Endodermal cell (in vitro differentiated cells): ENCODE data around the gene KCNMA1. TPM values are rescaled to one million over a fixed set of nuclear protein-coding genes. Genes with fewer than 3 reads are reported as not detected.

Experiments
- DNase-seq: peaks from one replicate; pipeline ENCODE4 v3.0.0-alpha.2; 2017
- H3K27ac ChIP-seq: 2 replicates; pipeline ENCODE4 v1.5.1; 2013; ENCODE audit warnings: mild to moderate bottlenecking, low read depth, low read length, moderate library complexity
- H3K27me3 ChIP-seq: 2 replicates; pipeline ENCODE4 v1.6.1; 2013; ENCODE audit warnings: mild to moderate bottlenecking, low read length, moderate library complexity; ENCODE audit not compliant: insufficient read depth, control insufficient read depth, poor library complexity, severe bottlenecking
- H3K36me3 ChIP-seq: 2 replicates; pipeline ENCODE4 v1.7.0; 2013; ENCODE audit warnings: mild to moderate bottlenecking, low read length, moderate library complexity; ENCODE audit not compliant: control insufficient read depth, insufficient read depth
- H3K4me1 ChIP-seq: one replicate; pipeline ENCODE4 v1.7.0; 2013; ENCODE audit warnings: low read length; ENCODE audit not compliant: control insufficient read depth, insufficient read depth
- H3K4me3 ChIP-seq: 2 replicates; pipeline ENCODE4 v1.5.1; 2013; ENCODE audit warnings: mild to moderate bottlenecking, low read length, moderate library complexity
- H3K9ac ChIP-seq: 2 replicates; pipeline ENCODE4 v1.6.1; 2013; ENCODE audit warnings: mild to moderate bottlenecking, low read length, moderate library complexity; ENCODE audit not compliant: poor library complexity, severe bottlenecking; ENCODE audit errors: extremely low read depth
- H3K9me3 ChIP-seq: 2 replicates; pipeline ENCODE4 v1.6.1; 2013; ENCODE audit warnings: mild to moderate bottlenecking, low read length, moderate library complexity; ENCODE audit not compliant: control insufficient read depth
- H3K27ac Mint-ChIP-seq: 2 replicates; pipeline ENCODE4 v1.8.0; 2020; ENCODE audit warnings: mixed read lengths
- H3K27me3 Mint-ChIP-seq: 2 replicates; pipeline ENCODE4 v1.8.0; 2021; ENCODE audit warnings: mild to moderate bottlenecking, mixed read lengths; ENCODE audit not compliant: insufficient read depth
- H3K36me3 Mint-ChIP-seq: 2 replicates; pipeline ENCODE4 v1.8.0; 2020; ENCODE audit warnings: low read depth, mixed read lengths
- H3K4me1 Mint-ChIP-seq: 2 replicates; pipeline ENCODE4 v1.8.0; 2020; ENCODE audit warnings: mixed read lengths
- H3K4me3 Mint-ChIP-seq: 2 replicates; pipeline ENCODE4 v1.8.0; 2020; ENCODE audit warnings: mild to moderate bottlenecking, moderate library complexity, mixed read lengths
- H3K9me3 Mint-ChIP-seq: 2 replicates; pipeline ENCODE4 v1.8.0; 2020; ENCODE audit warnings: mild to moderate bottlenecking, mixed read lengths
- WGBS, 2 experiments: methylation state at CpG; one replicate each; pipeline versions ENCODE4 v1.1.5 to v1.1.7; 2013; ENCODE audit warnings: missing lambda C conversion rate in 2 of 2, mixed read lengths in 1 of 2; ENCODE audit not compliant: insufficient coverage in 1 of 2, insufficient read length in 1 of 2; 5-methylcytosine and 5-hydroxymethylcytosine counted together
- total RNA-seq, 2 donors: library from RNA; stranded (reverse); fragmentation: NEBNext Ultra II Directional in 1 of 2; extraction: Animal tissue kit (Norgen Biotek cat#: 25700) in 1 of 2; gene quantifications; 2 replicates in 1 of 2; 3 replicates in 1 of 2; pipeline ENCODE4 v1.2.1, GENCODE V29; 2021
- TF ChIP-seq, protein P1 (sequence below): fragments of 200-600 bp; sonication (generic); conservative IDR thresholded peaks from 2 replicates; pipeline ENCODE4 v1.5.0; 2021; ENCODE audit warnings: antibody characterized with exemption, mild to moderate bottlenecking

The KCNMA1 gene
- total RNA-seq, 2 donors from 2014 or later: 0.55 to 1.3 TPM

DNA sequence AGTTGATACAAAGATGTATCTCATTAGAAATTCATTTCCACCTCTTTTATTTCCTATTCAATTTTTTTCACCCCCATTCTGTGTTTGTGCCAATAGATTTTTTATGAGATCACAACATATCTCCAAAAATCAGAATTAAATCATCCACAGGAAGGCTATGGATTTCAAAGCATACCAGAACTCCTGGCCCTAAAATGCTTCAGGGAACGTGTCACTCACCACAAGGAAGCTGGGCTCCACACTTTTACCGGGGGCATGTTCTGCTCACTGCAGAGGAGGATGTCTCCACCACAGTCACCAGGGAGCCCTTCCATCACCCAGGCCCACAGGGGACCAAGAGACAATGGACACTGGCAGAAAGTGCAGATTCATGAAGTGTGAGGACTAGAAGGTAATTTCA lies 456.8 kb downstream of the KCNMA1 start:
- Histone ChIP-seq H3K27me3 (no peaks in the 10 kb centered on the region), H3K4me1 (no peaks in the 10 kb centered on the region), H3K27ac (no peak overlapping the region), H3K4me3 (no peak overlapping the region), H3K36me3 (no peaks in the 10 kb centered on the region), H3K9ac (no peak overlapping the region), H3K9me3 (no peaks in the 10 kb centered on the region)
- no peak overlapping the region for H3K27ac Mint-ChIP-seq
- peaks cover 4% of the 10 kb centered on the region for H3K27me3 Mint-ChIP-seq
- DNase-seq: no peak
- TF ChIP-seq, protein P1, sequence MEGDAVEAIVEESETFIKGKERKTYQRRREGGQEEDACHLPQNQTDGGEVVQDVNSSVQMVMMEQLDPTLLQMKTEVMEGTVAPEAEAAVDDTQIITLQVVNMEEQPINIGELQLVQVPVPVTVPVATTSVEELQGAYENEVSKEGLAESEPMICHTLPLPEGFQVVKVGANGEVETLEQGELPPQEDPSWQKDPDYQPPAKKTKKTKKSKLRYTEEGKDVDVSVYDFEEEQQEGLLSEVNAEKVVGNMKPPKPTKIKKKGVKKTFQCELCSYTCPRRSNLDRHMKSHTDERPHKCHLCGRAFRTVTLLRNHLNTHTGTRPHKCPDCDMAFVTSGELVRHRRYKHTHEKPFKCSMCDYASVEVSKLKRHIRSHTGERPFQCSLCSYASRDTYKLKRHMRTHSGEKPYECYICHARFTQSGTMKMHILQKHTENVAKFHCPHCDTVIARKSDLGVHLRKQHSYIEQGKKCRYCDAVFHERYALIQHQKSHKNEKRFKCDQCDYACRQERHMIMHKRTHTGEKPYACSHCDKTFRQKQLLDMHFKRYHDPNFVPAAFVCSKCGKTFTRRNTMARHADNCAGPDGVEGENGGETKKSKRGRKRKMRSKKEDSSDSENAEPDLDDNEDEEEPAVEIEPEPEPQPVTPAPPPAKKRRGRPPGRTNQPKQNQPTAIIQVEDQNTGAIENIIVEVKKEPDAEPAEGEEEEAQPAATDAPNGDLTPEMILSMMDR: no peak
- H3K4me3 Mint-ChIP-seq: no peak overlapping the region
- H3K4me1 Mint-ChIP-seq: peaks cover 12% of the 10 kb centered on the region
- H3K9me3 Mint-ChIP-seq: peaks cover 1% of the 10 kb centered on the region
- H3K36me3 Mint-ChIP-seq: no peaks in the 10 kb centered on the region
- 85% methylated on average over 2 of the region's 2 CpGs; no CpG with 5 or more reads in 1 of the 2 experiments for WGBS, 2 experiments

DNA sequence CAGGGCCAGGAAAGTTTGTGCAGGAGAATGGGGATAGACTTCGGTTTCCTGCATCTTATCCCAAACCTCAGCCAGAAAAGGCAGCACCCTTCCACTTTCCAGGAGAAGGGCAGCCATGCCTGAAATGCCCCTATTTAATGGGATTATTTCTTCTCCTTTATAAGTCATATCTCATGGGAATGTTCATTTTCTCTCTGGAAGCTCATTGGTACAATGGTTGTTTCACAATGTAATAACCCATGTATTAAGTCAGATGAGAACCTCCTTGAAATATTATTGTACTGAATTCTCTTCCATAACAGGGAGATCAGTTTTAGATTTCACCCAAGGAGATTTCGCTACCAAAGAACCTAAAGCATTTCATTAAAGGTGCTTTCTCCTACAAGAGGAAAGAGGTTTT lies 457.5 kb downstream of the KCNMA1 start:
- WGBS, 2 experiments: 100% methylated on average over 1 of the region's 2 CpGs
- Histone ChIP-seq H3K27me3 (no peaks in the 10 kb centered on the region), H3K9ac (no peak overlapping the region), H3K27ac (no peak overlapping the region), H3K9me3 (no peaks in the 10 kb centered on the region), H3K4me1 (no peaks in the 10 kb centered on the region), H3K36me3 (no peaks in the 10 kb centered on the region), H3K4me3 (no peak overlapping the region)
- Mint-ChIP-seq H3K36me3 (no peaks in the 10 kb centered on the region), H3K9me3 (peaks cover 1% of the 10 kb centered on the region), H3K27me3 (peaks cover 4% of the 10 kb centered on the region), H3K27ac (no peak overlapping the region), H3K4me1 (peaks cover 6% of the 10 kb centered on the region), H3K4me3 (no peak overlapping the region)
- TF ChIP-seq, protein P1: no peak
- no peak for DNase-seq

DNA sequence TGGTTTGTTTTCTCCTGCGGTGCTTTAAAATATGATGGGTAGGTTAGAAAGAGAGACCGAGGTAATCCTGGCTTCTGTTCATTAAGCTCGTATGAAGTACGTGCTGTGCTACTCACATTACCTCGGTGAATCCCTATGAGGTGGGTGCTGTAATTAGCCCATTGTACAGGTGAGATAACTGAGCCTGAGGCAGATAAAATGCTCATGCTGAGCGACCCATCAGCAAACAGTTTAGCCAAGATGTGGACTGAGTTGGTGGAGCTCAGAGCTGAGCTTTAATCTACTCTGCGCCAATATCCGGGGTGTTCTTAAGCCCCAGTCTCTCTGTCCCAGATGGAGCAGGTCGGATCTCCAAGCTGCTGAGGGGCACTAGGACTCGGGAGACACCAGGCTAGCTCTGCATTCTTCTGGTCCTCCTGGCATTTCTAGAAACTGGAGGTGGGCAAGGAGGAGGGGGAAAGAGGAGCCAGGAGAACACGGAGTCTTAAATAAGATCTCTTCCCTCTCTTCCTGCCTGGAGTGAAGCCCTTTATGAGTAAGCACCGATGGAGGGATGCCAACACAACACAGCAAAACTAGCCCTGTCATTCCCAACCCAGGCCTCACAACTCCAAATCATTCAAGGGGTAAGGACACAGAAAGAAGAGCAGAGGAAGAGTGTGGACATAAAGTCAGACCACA lies 458.5 kb downstream of the KCNMA1 start:
- no peaks in the 10 kb centered on the region for H3K36me3 Mint-ChIP-seq
- Histone ChIP-seq H3K9me3 (no peaks in the 10 kb centered on the region), H3K4me1 (no peaks in the 10 kb centered on the region), H3K4me3 (no peak overlapping the region), H3K27ac (no peak overlapping the region), H3K9ac (no peak overlapping the region), H3K36me3 (no peaks in the 10 kb centered on the region), H3K27me3 (no peaks in the 10 kb centered on the region)
- peaks cover 4% of the 10 kb centered on the region for H3K27me3 Mint-ChIP-seq
- WGBS, 2 experiments: 76 to 94% methylated on average over 7 to 12 of the region's 12 CpGs
- peaks cover 6% of the 10 kb centered on the region for H3K4me1 Mint-ChIP-seq
- no peak overlapping the region for H3K4me3 Mint-ChIP-seq
- DNase-seq: peak; percentile 74
- peaks cover 1% of the 10 kb centered on the region for H3K9me3 Mint-ChIP-seq
- no peak overlapping the region for H3K27ac Mint-ChIP-seq
- TF ChIP-seq, protein P1: no peak
